RWPE1 (cell line): ENCODE results near the gene CAMKV.
A peak's percentile ranks its signal among the peaks of the same experiment; 100 is the strongest.

Source experiments
- CTCF ChIA-PET: fragments of 350-600 bp; sonication (Branson Sonifier 250); formaldehyde crosslinking; extraction: SDS; loops from one replicate; lab custom pipeline; 2021; lab: Yijun Ruan, JAX
- POLR2A ChIA-PET: fragments of 400-600 bp; formaldehyde crosslinking; extraction: SDS; loops from one replicate; lab custom pipeline; 2020; ENCODE audit warnings: antibody characterized with exemption; ENCODE audit not compliant: low non-redundant PET; lab: Yijun Ruan, JAX
- DNase-seq: peaks from one replicate; pipeline ENCODE4 v3.0.0; 2012; ENCODE audit warnings: low spot score
- H3K27ac ChIP-seq: fragments of 450-650 bp; 2 replicates; pipeline ENCODE4 v1.5.1; 2017
- CTCF ChIP-seq: fragments of 450-650 bp; conservative IDR thresholded peaks from 2 replicates; pipeline ENCODE4 v1.5.1; 2017; ENCODE audit warnings: low read depth, mild to moderate bottlenecking

CAMKV gene

GRCh38 chr3:49844464-49845183 is 25.1 kb downstream of the CAMKV start:
- ChIA-PET CTCF (interaction anchor here (0.7 to 2.2 kb wide), 2 partner anchors 11 to 42 kb away, joined by 3 to 9 read pairs; partner anchors contain the start of gene INKA1), POLR2A (no interaction called here)
- no peak for TF ChIP-seq CTCF
- DNase-seq = no peak
- H3K27ac ChIP-seq = no peak overlapping the region

GRCh38 chr3:49842843-49843517 is 26.7 kb downstream of the CAMKV start:
- peak overlapping the region; percentile 61 for H3K27ac ChIP-seq
- ChIA-PET POLR2A (no interaction called here), CTCF (interaction anchor here (0.6 kb wide), 1 partner anchor 1294 kb away, joined by 3 read pairs; no protein-coding TSS in a partner anchor)
- DNase-seq = no peak
- no peak for TF ChIP-seq CTCF

DNA sequence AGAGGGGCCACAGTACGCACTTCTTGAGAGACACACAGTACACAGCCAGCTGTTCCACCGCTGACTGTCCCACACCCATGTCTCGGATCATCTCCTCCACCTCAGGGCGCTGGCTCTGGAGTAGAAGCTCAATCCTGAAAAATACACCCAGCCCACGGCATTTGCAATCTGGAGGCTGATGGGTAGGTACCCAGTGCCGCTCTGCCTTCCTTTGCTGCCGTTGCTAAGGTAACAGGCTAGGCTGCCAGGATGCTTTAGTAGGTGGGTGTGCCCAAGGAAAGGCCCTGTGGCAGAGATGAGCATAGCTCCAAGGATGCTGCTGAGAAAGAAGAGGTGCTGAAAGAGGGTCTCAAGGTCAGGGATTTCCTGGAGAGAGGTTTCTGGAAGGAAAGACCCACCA is 27.9 kb downstream of the CAMKV start:
- TF ChIP-seq CTCF = no peak
- H3K27ac ChIP-seq = peak overlapping the region; percentile 61
- ChIA-PET POLR2A (no interaction called here), CTCF (no interaction called here)
- DNase-seq = no peak

DNA sequence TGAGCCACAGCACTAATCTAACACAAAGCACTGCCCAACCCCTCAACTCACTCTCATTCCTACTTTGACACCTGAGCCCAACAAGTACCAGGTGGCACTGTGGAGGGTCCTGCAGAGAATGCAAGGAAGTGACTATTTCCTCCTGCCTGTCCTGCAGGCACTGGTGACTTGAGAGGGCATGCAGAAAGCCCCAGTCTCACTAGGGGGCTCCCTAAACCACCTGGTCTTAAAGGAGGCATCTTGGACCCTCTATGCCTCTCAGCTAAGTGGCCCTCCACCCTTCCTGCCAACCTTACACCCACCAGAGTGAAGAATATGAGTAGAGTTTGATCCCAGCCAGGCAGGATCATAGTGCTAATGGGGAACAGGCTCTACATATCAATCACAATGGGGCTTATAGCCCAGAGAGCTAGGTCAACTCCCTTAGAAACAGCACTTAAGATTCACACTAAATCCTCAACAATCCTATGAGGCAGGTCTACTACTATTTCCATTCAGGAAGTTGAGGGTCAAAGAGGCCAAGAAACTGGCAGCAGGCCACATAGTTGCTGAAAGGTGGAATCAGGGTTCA is 28.5 kb downstream of the CAMKV start:
- ChIA-PET POLR2A (no interaction called here), CTCF (no interaction called here)
- no peak for DNase-seq
- H3K27ac ChIP-seq = peak overlapping the region; percentile 61
- no peak for TF ChIP-seq CTCF

DNA sequence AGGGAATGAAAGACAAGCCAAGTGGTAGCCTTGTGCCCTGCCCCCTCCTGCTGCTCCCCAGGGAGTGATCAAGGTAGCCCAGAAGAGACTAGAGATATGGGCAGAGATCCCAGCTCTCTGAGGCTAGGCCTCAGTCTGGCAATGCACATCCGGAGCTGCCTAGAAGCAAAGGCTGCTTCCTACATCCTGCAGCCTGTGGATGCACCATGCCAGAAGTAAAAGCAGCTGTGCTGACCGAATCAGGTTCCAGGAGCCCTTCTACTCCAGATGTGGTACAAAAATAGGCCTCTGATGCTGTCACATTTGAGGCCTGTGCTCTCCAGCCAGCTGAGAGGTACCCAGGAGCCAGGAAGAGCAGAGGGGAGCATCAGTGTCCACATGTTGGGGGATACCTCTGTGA is 29.3 kb downstream of the CAMKV start:
- H3K27ac ChIP-seq = peak overlapping the region; percentile 61
- no peak for TF ChIP-seq CTCF
- ChIA-PET POLR2A (no interaction called here), CTCF (interaction anchor here (3.1 kb wide), 1 partner anchor 39 kb away, joined by 40 read pairs; the partner anchor contains the start of genes CDHR4 and INKA1)
- DNase-seq = no peak

DNA sequence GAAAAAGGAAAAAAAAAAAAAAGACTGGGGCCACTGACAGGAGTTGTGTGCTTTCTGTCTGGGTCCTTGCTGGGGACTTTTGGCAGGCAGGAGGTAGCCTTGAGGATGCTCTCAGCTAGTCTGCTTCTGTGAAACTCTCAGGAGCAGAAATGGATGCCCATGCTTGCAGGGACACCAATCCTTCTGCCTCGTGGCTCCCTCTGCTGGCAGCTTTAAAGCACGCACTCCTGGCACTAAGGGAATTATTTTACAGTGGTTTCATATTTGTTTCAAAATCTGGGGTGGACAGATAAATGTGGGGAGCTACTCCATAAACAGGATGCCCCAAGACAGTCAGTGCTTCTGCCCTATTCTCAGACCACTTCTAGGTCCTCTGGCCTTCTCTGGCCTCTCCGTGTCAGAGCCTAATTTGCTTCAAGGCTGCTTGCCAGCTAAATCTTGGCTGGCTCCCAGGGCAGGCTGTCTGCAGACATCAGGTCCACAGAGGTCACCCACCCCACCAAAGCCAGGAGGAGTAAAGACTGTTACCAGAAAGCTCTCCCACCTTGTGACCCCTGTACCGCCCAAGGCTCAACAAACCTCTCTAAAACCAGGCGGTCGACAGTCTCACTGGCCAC is 30.4 kb downstream of the CAMKV start:
- peak; percentile 51 for DNase-seq
- CTCF ChIA-PET = interaction anchor here (0.5 to 3.1 kb wide), 12 partner anchors 9 to 98 kb away, joined by 3 to 40 read pairs (median 4); partner anchors contain the start of genes CDHR4, INKA1 and IP6K1
- POLR2A ChIA-PET = no interaction called here
- TF ChIP-seq CTCF = peak; percentile 90
- H3K27ac ChIP-seq = peak overlapping the region; percentile 61
